IgD-negative memory B cell (primary cell): ENCODE data around the gene NPAS3. TPM values are rescaled to one million over a fixed set of nuclear protein-coding genes. Genes with fewer than 3 reads are reported as not detected.

Experiments used
- H3K27ac Mint-ChIP-seq, 3 donors: one replicate each; pipeline ENCODE4 v1.8.0; 2020 to 2022; ENCODE audit warnings: mild to moderate bottlenecking in 3 of 3, mixed read lengths in 3 of 3, moderate library complexity in 1 of 3
- H3K27me3 Mint-ChIP-seq: one replicate; pipeline ENCODE4 v1.8.0; 2021; ENCODE audit warnings: mixed read lengths
- H3K36me3 Mint-ChIP-seq: one replicate; pipeline ENCODE4 v1.8.0; 2020; ENCODE audit warnings: mild to moderate bottlenecking, mixed read lengths
- H3K4me1 Mint-ChIP-seq, 3 donors: one replicate each; pipeline ENCODE4 v1.8.0; 2020 to 2022; ENCODE audit warnings: mixed read lengths in 3 of 3, mild to moderate bottlenecking in 1 of 3
- H3K4me3 Mint-ChIP-seq, 4 donors: one replicate each; pipeline ENCODE4 v1.8.0; 2020 to 2022; ENCODE audit warnings: mild to moderate bottlenecking in 4 of 4, mixed read lengths in 4 of 4, moderate library complexity in 3 of 4
- H3K9me3 Mint-ChIP-seq, 3 donors: one replicate each; pipeline ENCODE4 v1.8.0; 2020 to 2021; ENCODE audit warnings: mixed read lengths in 3 of 3, mild to moderate bottlenecking in 1 of 3
- polyA plus RNA-seq: library from polyadenylated mRNA; unstranded; fragments of 300-500 nt; fragmentation: Illumina TruSeq; gene quantifications from one replicate; pipeline ENCODE4 v1.2.3, GENCODE V29; 2021

NPAS3 gene
- polyA plus RNA-seq, 1 donor from 2014 or later, result not detected

DNA sequence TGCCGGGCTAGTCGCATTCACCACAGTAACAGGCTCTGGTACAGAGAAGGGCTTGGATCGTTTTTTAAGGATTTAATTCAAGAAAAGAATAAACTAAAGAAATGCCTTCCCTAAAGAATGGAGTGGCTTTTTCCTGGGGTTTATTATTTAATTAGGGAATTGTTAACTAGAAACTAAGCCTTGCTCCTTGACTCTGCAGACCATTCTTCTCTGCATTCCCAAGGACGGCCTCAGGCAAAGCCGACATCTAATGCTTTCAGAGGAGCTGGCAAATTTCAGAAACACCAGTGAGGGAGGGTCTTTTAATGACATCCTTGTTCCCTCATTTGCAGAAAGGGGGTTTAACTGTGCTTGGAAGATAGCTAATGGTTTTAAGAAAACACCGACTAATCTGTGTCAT is 838.2 kb downstream of the NPAS3 start:
- Mint-ChIP-seq H3K27me3 (no peaks in the 10 kb centered on the region), H3K36me3 (no peaks in the 10 kb centered on the region), H3K4me1 (no peaks in the 10 kb centered on the region), H3K9me3 (peaks cover 0 to 2% (median 0%) of the 10 kb centered on the region in 3 donors), H3K27ac (no peak overlapping the region), H3K4me3 (no peak overlapping the region)

DNA sequence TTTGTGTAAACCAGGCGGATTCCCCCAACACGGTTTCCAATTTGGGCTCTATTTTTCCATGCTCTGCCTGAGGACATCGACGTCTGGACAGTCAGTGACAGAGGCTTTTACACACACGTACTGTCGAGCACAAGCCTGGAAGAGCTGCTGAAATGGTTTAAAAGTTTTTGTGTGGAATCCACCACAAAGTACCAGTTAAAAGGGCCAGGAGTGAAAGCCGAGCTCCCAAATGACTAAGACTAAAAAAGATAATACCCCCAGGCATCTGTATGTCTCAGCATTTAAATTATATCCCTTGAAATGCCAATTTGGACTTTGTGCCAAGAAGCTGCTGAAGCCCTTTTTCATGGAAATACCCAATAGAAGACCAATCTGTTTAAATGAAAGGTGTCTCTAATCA is 839.0 kb downstream of the NPAS3 start:
- Mint-ChIP-seq H3K36me3 (no peaks in the 10 kb centered on the region), H3K27ac (no peak overlapping the region), H3K9me3 (peaks cover 0 to 2% (median 0%) of the 10 kb centered on the region in 3 donors), H3K4me1 (no peaks in the 10 kb centered on the region), H3K4me3 (no peak overlapping the region), H3K27me3 (no peaks in the 10 kb centered on the region)

DNA sequence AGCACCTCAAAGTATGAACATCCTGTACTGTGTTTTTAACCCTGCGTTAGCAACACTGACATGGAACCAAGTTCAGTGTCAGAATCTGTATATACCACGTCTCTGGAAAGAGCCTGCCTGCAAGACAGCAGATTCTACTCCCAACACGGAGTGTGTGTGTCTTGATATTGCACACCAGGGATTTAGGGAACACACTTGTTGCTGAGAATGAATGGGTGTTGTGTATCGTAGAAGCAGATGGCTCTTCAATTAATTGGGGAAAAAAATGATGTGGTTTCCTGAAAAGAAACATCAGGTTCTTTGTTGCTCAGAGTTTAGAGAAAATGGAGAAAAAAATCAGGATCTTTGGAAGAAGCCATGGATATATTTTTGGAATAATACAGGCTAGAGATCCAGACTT is 841.4 kb downstream of the NPAS3 start:
- Mint-ChIP-seq H3K27ac (no peak overlapping the region), H3K4me1 (no peaks in the 10 kb centered on the region), H3K9me3 (peaks cover 0 to 2% (median 0%) of the 10 kb centered on the region in 3 donors), H3K36me3 (no peaks in the 10 kb centered on the region), H3K27me3 (peaks cover 4% of the 10 kb centered on the region), H3K4me3 (no peak overlapping the region)

DNA sequence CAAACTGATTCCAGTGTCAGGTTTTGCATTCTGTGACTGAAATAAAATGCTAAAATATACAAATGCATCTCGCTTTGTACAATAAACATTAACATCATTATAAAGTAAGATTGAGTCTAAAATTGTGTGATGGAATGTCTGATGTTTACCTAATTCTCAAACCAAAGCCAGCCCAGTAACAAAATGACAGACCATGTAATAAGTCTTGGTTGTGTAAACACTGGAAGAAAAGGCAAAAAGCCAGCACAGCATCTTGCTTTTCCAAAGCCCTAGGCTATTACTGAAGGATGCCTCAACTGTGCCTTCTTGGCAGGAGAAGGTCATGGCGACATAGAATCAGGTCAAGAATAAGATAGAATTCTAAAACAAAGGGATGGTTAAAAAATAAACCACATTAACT is 842.6 kb downstream of the NPAS3 start:
- Mint-ChIP-seq H3K36me3 (no peaks in the 10 kb centered on the region), H3K27ac (no peak overlapping the region), H3K27me3 (peaks cover 4% of the 10 kb centered on the region), H3K4me3 (no peak overlapping the region), H3K4me1 (no peaks in the 10 kb centered on the region), H3K9me3 (peaks cover 0 to 2% (median 0%) of the 10 kb centered on the region in 3 donors)

DNA sequence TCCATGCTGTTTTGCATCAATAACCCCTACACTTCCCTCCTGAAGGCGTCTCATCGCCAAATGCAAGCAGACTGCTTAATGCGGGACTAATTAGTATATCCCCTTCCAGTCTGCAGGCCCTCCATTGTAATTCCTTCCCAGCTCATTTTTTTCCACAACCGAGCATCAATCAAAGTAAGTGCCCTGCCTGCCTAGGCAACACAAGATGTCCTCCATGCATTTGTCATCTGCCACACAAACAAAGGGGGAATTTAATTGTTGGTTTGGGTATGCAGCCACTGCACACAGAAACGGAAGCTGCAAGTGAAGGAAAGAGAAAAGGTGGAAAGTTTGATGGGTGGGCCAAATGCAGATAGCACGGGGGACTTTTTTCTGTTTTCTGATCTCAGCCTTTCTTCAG is 844.2 kb downstream of the NPAS3 start:
- no peak overlapping the region for H3K27ac Mint-ChIP-seq
- H3K27me3 Mint-ChIP-seq, result peaks cover 4% of the 10 kb centered on the region
- no peaks in the 10 kb centered on the region for H3K4me1 Mint-ChIP-seq
- H3K9me3 Mint-ChIP-seq, result peaks cover 0 to 2% (median 0%) of the 10 kb centered on the region in 3 donors
- H3K4me3 Mint-ChIP-seq, result no peak overlapping the region
- no peaks in the 10 kb centered on the region for H3K36me3 Mint-ChIP-seq

DNA sequence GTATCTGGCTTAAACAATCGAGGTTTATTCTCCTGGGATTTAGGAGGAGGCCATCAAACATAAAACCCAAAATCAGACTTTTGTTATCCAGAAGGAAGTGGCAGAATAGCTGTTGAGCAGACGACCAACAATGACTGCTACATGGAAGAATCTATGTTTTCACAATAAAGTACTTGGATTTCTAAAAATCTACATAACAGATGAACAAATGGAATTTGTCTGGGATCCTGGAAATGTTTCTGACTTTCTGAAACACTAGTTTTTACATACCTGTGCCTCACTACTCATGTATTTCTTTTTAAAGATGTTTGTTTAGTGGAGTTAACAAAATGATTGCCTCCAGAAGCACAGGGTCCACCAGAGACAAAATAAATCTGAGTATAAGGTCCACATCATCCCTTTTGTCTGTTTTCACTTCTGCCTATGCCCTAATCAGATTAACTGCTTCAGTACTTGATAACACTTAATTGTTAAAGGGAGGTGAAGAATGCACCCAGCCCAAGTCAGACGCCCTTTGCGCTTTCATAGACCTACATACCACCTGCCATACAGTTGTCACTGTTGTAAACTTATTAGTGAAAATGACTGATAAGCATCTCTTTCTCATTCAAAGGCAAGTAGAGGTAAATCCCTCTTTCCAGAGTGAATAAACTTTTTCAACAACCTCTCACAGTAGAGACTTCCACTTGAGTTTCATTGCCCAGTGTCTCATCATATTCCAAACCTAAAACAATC is 847.6 kb downstream of the NPAS3 start:
- no peak overlapping the region for H3K4me3 Mint-ChIP-seq
- H3K9me3 Mint-ChIP-seq, result peaks cover 0 to 2% (median 0%) of the 10 kb centered on the region in 3 donors
- peaks cover 4% of the 10 kb centered on the region for H3K27me3 Mint-ChIP-seq
- peaks cover 0 to 2% (median 0%) of the 10 kb centered on the region in 3 donors for H3K4me1 Mint-ChIP-seq
- H3K27ac Mint-ChIP-seq, result no peak overlapping the region
- H3K36me3 Mint-ChIP-seq, result no peaks in the 10 kb centered on the region

DNA sequence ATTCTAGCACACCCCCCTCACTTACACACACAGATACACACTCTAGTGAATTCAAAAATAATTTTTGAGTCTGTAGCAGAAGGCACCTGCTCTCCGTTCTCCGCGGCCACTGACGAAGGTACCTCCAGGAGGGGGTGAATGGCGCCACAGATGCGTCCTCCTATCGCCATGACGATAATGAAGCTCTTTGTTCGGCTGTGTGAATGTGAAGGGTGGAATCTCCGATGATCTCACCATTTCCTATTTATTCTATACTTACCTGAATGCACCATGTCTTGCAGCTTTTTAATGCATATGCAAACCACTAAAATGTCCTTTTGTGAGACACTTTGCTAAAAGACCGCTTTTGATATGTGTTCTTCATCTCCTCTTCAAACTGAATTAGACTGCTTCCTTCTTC is 849.5 kb downstream of the NPAS3 start:
- H3K27me3 Mint-ChIP-seq, result peaks cover 12% of the 10 kb centered on the region
- H3K36me3 Mint-ChIP-seq, result no peaks in the 10 kb centered on the region
- no peak overlapping the region for H3K4me3 Mint-ChIP-seq
- H3K27ac Mint-ChIP-seq, result no peak overlapping the region
- peaks cover 0 to 2% (median 0%) of the 10 kb centered on the region in 3 donors for H3K9me3 Mint-ChIP-seq
- H3K4me1 Mint-ChIP-seq, result peaks cover 6 to 10% (median 6%) of the 10 kb centered on the region in 3 donors

DNA sequence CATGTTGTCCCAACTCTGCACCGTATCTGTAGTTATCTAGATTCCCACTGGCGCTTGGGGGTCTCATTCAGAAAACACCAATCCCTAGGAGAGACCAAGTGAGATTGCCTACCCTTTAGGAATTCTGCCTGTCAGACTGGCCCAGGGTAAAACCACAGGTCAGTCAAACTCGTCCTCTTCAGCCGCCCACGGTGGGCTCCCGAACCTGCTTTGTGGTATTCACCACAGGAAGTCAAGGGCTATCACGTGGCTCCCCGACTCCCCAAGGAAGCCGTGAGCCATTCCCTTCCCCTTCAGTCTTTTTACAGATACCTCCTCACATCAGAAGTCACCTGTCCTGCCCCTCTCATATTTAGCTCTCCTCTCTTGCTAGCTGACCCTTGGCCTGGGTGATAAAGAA is 852.3 kb downstream of the NPAS3 start:
- peaks cover 11% of the 10 kb centered on the region for H3K27me3 Mint-ChIP-seq

DNA sequence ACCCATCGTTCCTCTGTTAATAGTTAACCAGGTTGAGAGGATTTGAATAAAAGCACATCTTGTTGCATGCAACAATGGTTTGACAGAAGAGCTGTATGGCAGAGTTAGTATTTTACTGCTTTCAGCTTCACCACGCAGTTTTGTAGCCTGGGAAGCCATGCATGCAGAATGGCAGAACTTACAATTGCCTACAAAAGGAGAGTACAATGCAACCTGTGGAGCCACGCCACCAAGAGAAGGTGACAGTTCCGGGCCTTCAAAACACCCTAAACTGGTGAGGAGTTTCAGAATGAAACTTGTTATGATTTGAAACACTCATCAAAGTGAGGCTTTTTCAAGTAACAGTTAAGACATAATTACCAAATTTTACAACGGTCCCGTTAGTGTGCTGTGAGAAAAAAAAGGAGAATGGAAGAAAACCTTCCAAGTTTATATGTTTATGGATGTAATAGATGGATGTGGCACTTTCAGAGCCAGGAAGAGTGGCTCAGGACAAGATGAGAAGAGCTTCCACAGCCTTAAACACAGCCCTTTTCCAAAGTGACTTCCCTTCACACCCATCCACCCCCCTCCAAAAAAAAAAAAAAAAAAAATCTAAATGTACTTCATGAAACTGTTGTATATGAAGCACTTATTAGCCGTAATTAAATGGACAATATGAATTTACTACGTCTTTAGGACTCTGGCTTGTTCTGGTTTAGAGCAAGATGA is 853.5 kb downstream of the NPAS3 start:
- Mint-ChIP-seq H3K27me3 (peaks cover 11% of the 10 kb centered on the region), H3K36me3 (no peaks in the 10 kb centered on the region), H3K9me3 (no peaks in the 10 kb centered on the region), H3K4me3 (peak overlapping the region in 1 of 4 donors; percentile 56), H3K27ac (no peak overlapping the region), H3K4me1 (peaks cover 6 to 10% (median 6%) of the 10 kb centered on the region in 3 donors)

More for the DNA sequence above, 852.3 kb downstream of the NPAS3 start:
- no peak overlapping the region for H3K27ac Mint-ChIP-seq
- no peak overlapping the region for H3K4me3 Mint-ChIP-seq
- H3K4me1 Mint-ChIP-seq, result peaks cover 6 to 10% (median 6%) of the 10 kb centered on the region in 3 donors
- H3K36me3 Mint-ChIP-seq, result no peaks in the 10 kb centered on the region
- H3K9me3 Mint-ChIP-seq, result no peaks in the 10 kb centered on the region

DNA sequence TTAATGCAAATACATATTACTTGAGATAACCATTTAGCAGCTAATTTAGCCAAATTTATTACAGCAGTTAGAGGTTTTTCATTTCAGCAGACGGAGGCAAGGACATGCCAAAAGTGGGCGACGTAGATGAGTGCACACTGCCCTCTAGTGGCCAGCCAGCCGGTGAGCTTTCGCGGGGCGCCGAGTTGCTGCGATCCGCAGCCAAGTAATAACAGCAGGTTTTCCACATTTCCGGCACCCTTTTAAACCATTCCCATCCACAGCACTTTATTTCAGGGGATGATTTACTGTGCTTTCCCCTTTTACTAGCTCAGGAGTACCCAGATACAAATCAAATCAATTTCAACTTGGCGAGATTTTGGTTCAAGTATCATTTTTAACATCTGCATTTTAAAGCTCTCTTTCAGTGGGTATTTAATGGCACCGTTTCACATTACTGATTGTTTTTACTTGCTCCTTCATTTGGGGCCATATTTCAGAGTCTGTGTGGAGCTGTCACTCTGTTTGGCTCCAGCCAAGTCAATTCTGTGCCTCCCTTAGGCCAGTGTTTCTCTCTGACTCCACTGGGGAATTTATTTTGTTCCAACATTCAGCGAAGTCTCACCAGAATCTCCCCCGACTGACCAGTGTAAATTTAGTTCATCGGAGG is 854.2 kb downstream of the NPAS3 start:
- Mint-ChIP-seq H3K4me3 (peak overlapping the region in 1 of 4 donors; percentile 56), H3K27me3 (peaks cover 14% of the 10 kb centered on the region), H3K4me1 (peaks cover 6 to 10% (median 6%) of the 10 kb centered on the region in 3 donors), H3K27ac (no peak overlapping the region), H3K36me3 (no peaks in the 10 kb centered on the region), H3K9me3 (no peaks in the 10 kb centered on the region)

DNA sequence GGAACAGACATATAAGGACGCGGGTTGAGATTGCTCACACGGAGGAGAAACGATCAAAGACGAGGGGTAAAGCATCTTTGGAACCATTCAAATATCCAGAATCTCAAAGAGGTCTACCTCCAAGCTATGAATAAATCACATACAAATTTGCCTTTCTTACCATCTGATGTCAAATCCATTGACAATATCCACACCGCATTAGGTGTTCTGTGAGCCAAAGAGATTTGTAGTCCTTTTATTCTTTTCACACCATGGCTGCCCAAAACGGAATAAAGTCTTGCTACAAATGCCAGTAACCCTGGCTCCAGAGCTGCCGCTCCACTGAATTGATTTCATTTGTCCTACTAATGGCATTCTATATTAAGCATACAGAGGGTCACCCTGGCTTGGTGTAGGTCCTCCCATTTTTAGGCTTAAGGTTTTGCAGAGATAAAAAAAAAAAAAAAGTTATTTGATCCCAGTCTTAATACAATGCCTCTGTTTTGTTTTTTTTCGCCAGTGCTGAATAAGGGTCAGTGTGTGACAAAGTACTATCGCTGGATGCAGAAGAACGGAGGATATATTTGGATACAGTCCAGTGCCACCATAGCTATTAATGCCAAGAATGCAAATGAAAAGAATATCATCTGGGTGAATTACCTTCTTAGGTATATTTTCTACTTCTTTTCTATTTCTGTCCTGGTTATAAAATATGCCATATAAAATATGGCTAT is 854.9 kb downstream of the NPAS3 start:
- H3K9me3 Mint-ChIP-seq, result no peaks in the 10 kb centered on the region
- H3K36me3 Mint-ChIP-seq, result no peaks in the 10 kb centered on the region
- H3K4me1 Mint-ChIP-seq, result peaks cover 6 to 10% (median 6%) of the 10 kb centered on the region in 3 donors
- H3K27me3 Mint-ChIP-seq, result peaks cover 17% of the 10 kb centered on the region
- no peak overlapping the region for H3K4me3 Mint-ChIP-seq
- H3K27ac Mint-ChIP-seq, result no peak overlapping the region

DNA sequence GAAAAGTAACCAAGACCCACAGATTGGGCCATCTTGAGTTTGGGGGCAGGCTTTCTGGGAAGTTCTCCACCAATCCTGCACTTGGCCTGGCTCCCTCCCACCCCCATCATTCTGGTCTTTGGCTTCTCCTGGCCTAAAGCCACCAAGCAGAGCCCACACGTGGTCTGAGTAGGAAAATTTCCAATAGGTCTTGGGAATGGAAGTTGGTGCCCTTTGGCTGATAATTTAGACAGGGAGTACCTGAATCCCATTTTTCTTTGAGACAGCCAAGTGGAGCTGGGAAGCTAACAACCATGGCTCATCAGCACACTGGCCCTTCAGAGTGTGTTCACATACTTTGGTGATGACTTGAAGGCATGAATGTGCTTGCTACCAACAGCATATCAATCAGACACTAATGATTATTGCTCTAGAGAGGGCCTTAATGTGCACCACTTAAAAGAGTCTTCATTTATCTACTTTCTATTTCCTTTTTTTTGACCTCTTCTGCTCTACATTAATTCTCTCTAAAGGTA is 856.2 kb downstream of the NPAS3 start:
- Mint-ChIP-seq H3K9me3 (no peaks in the 10 kb centered on the region), H3K27me3 (peaks cover 20% of the 10 kb centered on the region), H3K27ac (no peak overlapping the region), H3K36me3 (no peaks in the 10 kb centered on the region), H3K4me1 (peaks cover 6 to 10% (median 6%) of the 10 kb centered on the region in 3 donors), H3K4me3 (peak overlapping the region in 1 of 4 donors; percentile 72)

DNA sequence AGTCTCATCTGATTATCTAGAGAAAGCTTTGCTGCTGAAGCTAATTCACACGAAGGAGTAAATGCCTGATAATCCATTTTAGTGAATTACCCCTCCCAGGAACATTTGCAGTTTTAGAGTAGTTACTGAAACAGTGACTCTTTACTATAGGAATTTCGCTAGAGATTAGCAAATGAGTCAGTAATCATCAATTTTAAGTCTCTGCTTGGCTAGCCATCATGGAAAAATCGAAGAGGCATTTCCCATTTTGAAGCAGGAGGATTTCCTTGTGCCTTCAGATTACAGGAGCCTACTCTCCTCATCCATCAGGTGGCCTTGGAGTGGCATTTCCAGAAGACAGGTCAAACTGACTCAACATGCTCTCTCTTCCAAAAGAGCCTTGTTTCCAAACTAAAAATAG is 857.7 kb downstream of the NPAS3 start:
- Mint-ChIP-seq H3K9me3 (peaks cover 0 to 3% (median 3%) of the 10 kb centered on the region in 3 donors), H3K27me3 (peaks cover 27% of the 10 kb centered on the region), H3K27ac (no peak overlapping the region), H3K4me1 (peaks cover 6 to 8% (median 6%) of the 10 kb centered on the region in 3 donors), H3K36me3 (no peaks in the 10 kb centered on the region), H3K4me3 (no peak overlapping the region)

DNA sequence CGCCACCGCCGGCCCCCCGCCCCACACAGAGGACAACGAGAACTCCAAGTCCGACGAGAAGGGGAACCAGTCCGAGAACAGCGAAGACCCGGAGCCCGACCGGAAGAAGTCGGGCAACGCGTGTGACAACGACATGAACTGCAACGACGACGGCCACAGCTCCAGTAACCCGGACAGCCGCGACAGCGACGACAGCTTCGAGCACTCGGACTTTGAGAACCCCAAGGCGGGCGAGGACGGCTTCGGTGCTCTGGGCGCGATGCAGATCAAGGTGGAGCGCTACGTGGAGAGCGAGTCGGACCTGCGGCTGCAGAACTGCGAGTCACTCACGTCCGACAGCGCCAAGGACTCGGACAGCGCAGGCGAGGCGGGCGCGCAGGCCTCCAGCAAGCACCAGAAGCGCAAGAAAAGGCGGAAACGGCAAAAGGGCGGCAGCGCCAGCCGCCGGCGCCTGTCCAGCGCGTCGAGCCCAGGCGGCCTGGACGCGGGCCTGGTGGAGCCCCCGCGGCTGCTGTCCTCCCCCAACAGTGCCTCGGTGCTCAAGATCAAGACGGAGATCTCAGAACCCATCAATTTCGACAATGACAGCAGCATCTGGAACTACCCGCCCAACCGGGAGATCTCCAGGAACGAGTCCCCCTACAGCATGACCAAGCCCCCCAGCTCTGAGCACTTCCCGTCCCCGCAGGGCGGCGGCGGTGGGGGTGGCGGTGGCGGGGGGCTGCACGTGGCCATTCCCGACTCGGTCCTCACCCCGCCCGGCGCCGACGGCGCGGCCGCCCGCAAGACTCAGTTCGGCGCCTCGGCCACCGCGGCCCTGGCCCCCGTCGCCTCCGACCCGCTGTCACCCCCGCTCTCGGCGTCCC is 861.3 kb downstream of the NPAS3 start:
- Mint-ChIP-seq H3K27me3 (peaks cover 19% of the 10 kb centered on the region), H3K4me3 (no peak overlapping the region), H3K27ac (no peak overlapping the region), H3K36me3 (no peaks in the 10 kb centered on the region), H3K9me3 (peaks cover 0 to 4% (median 3%) of the 10 kb centered on the region in 3 donors), H3K4me1 (no peaks in the 10 kb centered on the region)
